Right atrium auricular region (tissue), 2 donors: ENCODE measurements around the gene LRRC53. TPM values are rescaled to one million over a fixed set of nuclear protein-coding genes. Genes with fewer than 3 reads are reported as not detected.

Source experiments
- DNase-seq: peaks from one replicate; pipeline ENCODE4 v3.0.0-alpha.2; 2019; ENCODE audit warnings: low spot score
- H3K27ac ChIP-seq, 2 donors: fragments of 200-600 bp; sonication (generic); 1 replicate in 1 of 2; 2 replicates in 1 of 2; pipeline ENCODE4 v1.5.1; 2016 to 2019
- H3K27me3 ChIP-seq, 2 donors: fragments of 200-600 bp; sonication (generic); one replicate each; pipeline versions ENCODE4 v1.5.1 to v1.6.0; 2017 to 2019
- H3K36me3 ChIP-seq: fragments of 200-600 bp; sonication (generic); one replicate; pipeline ENCODE4 v1.5.1; 2016
- H3K4me1 ChIP-seq, 2 donors: fragments of 200-600 bp; sonication (generic); one replicate each; pipeline versions ENCODE4 v1.5.1 to v1.6.0; 2017 to 2019
- H3K4me3 ChIP-seq, 2 donors: fragments of 200-600 bp; sonication (generic); 1 replicate in 1 of 2; 2 replicates in 1 of 2; pipeline ENCODE4 v1.5.1; 2017 to 2019; ENCODE audit warnings: mild to moderate bottlenecking in 1 of 2, moderate library complexity in 1 of 2
- H3K9me3 ChIP-seq, 2 donors: fragments of 200-600 bp; sonication (generic); one replicate each; pipeline ENCODE4 v1.5.1; 2019
- total RNA-seq, 2 donors: library from RNA; depleted of rRNA; stranded (reverse); fragments of >200 nt; gene quantifications; one replicate each; pipeline ENCODE4 v1.1.0, GENCODE V29; 2016
- TF ChIP-seq, protein P1 (sequence below), 2 donors: fragments of 200-600 bp; sonication (generic); IDR thresholded peaks; one replicate each; pipeline ENCODE4 v1.5.1; 2019; ENCODE audit warnings: antibody characterized with exemption in 2 of 2

Gene LRRC53
- total RNA-seq, 2 donors from 2014 or later = not detected

DNA sequence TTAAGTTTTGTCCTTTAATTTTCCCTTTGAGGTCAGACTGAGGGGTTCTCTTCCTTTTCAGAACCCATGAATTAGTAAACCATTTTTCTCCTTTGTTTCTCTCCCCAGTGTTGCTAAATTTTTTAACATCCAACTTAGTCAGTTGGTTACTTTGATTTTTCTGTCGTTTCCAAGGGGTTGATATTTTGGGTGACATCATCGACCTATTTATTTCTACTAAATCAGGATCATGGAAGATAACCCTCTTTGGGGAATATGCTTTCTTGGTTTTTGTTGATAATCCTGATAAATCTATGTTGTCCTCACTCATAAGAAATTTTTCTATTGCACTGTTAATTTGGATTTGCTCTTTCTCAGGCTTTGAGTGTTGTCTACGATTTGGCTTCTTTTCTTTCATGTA is 40.9 kb downstream of the LRRC53 start:
- H3K4me1 ChIP-seq = peaks cover 0 to 17% of the 10 kb centered on the region in 2 donors
- H3K27me3 ChIP-seq = no peaks in the 10 kb centered on the region
- no peaks in the 10 kb centered on the region for H3K9me3 ChIP-seq
- TF ChIP-seq, protein P1, sequence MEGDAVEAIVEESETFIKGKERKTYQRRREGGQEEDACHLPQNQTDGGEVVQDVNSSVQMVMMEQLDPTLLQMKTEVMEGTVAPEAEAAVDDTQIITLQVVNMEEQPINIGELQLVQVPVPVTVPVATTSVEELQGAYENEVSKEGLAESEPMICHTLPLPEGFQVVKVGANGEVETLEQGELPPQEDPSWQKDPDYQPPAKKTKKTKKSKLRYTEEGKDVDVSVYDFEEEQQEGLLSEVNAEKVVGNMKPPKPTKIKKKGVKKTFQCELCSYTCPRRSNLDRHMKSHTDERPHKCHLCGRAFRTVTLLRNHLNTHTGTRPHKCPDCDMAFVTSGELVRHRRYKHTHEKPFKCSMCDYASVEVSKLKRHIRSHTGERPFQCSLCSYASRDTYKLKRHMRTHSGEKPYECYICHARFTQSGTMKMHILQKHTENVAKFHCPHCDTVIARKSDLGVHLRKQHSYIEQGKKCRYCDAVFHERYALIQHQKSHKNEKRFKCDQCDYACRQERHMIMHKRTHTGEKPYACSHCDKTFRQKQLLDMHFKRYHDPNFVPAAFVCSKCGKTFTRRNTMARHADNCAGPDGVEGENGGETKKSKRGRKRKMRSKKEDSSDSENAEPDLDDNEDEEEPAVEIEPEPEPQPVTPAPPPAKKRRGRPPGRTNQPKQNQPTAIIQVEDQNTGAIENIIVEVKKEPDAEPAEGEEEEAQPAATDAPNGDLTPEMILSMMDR (IDR thresholded peaks at IDR 0.05) = no peak
- DNase-seq = no peak
- H3K4me3 ChIP-seq = no peak overlapping the region
- H3K27ac ChIP-seq = peak overlapping the region in 1 of 2 donors; percentile 65
- no peaks in the 10 kb centered on the region for H3K36me3 ChIP-seq

DNA sequence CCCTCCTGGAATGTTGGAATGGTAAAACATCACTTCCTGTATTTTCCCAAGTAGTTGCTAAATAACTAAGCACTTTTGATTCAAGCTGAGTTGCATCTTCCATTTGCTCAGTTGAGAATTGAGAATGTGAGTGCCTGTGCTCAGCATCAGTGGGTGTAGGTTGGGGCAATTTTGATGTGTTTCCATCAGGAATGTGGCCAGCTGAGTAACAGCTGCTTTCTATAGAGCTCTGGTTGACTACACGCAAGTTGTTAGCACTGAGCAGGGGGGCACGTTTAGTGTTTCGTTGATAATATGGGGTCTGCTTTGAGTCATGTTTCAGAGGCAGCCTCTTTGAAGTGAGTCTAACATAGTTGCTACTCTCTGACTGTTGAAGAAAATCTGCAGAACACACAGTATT is 41.5 kb downstream of the LRRC53 start:
- Histone ChIP-seq H3K36me3 (no peaks in the 10 kb centered on the region), H3K9me3 (no peaks in the 10 kb centered on the region), H3K4me1 (peaks cover 0 to 17% of the 10 kb centered on the region in 2 donors), H3K4me3 (no peak overlapping the region), H3K27ac (peak overlapping the region in 1 of 2 donors; percentile 65), H3K27me3 (no peaks in the 10 kb centered on the region)
- DNase-seq = no peak
- TF ChIP-seq, protein P1 (IDR thresholded peaks at IDR 0.05) = no peak

DNA sequence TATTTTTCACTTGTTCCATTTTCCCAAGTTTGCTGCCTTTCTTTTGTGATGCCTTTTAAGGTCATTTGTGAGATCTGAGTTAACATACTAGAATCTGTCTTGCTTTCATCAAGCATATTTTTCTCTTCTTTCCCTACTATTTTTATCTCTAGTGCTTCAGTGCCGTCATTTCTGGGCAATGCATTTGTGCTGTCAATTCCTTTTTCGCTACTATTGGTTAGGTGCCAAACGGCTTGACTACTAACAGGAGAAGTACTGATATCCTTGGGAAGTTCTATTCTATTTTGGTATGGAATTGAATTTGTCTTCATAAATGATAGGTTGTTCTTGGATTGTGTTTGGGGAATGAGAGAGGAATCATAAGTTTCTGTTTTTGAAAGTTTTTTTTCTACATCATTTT is 42.2 kb downstream of the LRRC53 start:
- no peak for DNase-seq
- H3K36me3 ChIP-seq = no peaks in the 10 kb centered on the region
- H3K27me3 ChIP-seq = no peaks in the 10 kb centered on the region
- TF ChIP-seq, protein P1 (IDR thresholded peaks at IDR 0.05) = no peak
- no peak overlapping the region for H3K4me3 ChIP-seq
- H3K4me1 ChIP-seq = peaks cover 0 to 17% of the 10 kb centered on the region in 2 donors
- peak overlapping the region in 1 of 2 donors; percentile 65 for H3K27ac ChIP-seq
- no peaks in the 10 kb centered on the region for H3K9me3 ChIP-seq

DNA sequence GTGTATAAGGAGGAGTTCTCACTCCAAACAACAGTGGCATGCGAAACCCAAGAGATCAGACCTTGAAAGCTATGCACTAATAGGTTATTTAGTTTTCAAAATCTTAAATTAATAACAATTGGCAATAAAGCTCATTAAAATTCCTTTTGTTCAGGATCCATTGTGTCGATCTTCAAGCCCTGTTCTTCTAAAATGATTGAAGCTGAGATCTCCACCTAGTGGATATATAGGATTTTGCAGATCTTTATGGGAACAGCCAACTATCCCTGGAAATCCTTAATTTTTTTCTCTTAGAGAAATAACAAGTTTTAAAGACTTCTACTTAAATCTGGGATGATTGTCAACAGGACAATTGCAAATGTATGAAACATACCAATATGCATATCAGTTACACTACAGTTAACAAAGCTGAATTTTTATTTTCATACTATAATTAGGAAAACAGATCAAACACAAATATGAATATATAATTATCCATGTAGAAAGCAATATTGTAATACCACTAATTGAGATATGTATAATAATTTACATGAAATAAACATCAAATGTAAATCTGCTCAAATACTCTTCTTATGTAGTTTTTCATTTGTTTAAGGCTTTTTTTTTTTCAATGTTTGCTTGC is 43.3 kb downstream of the LRRC53 start:
- Histone ChIP-seq H3K4me1 (peaks cover 0 to 17% of the 10 kb centered on the region in 2 donors), H3K4me3 (no peak overlapping the region), H3K36me3 (no peaks in the 10 kb centered on the region), H3K9me3 (no peaks in the 10 kb centered on the region), H3K27me3 (no peaks in the 10 kb centered on the region), H3K27ac (peak overlapping the region in 1 of 2 donors; percentile 65)
- DNase-seq = no peak
- TF ChIP-seq, protein P1 (IDR thresholded peaks at IDR 0.05) = peak; percentile 58 to 79

DNA sequence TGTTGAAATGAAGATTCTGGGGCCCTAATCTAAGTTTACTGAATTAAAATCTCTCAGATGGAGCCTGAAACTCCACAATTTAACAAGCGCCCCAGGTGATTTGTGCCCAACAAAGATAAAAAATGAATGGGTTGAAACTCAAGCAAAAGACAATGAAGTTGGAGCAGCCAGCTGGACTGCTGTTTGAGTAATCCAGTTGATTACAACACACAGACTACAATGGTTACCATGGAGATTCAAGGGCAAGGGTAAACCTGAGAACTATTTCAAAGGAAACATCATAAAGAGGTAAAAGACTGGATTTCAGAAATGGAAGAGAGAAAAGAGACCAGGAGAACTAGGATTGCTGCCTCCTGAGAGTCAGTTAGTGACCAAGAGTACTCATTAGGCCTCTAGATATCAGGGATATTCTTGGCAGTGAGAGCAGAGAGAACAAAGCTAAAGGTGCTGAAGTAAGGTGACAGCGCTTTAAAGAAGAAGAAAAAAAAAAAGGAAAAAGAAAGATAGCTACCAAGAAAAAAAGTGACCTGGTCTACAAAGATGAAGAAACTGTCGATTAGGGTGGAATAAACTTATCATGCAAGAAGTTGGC is 44.5 kb downstream of the LRRC53 start:
- H3K27me3 ChIP-seq = no peaks in the 10 kb centered on the region
- H3K4me1 ChIP-seq = peaks cover 0 to 17% of the 10 kb centered on the region in 2 donors
- H3K9me3 ChIP-seq = no peaks in the 10 kb centered on the region
- no peak for DNase-seq
- H3K27ac ChIP-seq = no peak overlapping the region
- no peaks in the 10 kb centered on the region for H3K36me3 ChIP-seq
- TF ChIP-seq, protein P1 (IDR thresholded peaks at IDR 0.05) = no peak
- no peak overlapping the region for H3K4me3 ChIP-seq
